Heart right ventricle (tissue), 16 donors: ENCODE results near the gene PLEKHM3. TPM values are rescaled to one million over a fixed set of nuclear protein-coding genes. Genes with fewer than 3 reads are reported as not detected.

Experiments
- ATAC-seq, 8 donors: fragments of 200-7000 bp; cut with Tn5 transposase; one replicate each; pipeline ENCODE4 v1.9.1; 2020; ENCODE audit warnings: mild to moderate bottlenecking in 8 of 8, moderate library complexity in 8 of 8, moderate number of reproducible peaks in 1 of 8
- DNase-seq, 2 donors: peaks; one replicate each; pipeline ENCODE4 v3.0.0-alpha.2; 2020
- H3K27ac ChIP-seq, 10 donors: fragments of 200-600 bp; sonication (generic) in 2 of 10; one replicate each; pipeline versions ENCODE4 v1.5.0 to v1.8.0; 2020 to 2022; ENCODE audit warnings: mild to moderate bottlenecking in 3 of 10
- H3K27me3 ChIP-seq, 7 donors: fragments of 200-600 bp; one replicate each; pipeline ENCODE4 v1.8.0; 2021 to 2022; ENCODE audit warnings: mild to moderate bottlenecking in 2 of 7
- H3K36me3 ChIP-seq, 9 donors: fragments of 200-600 bp; sonication (generic) in 1 of 9; one replicate each; pipeline versions ENCODE4 v1.5.0 to v1.8.0; 2020 to 2022; ENCODE audit warnings: mild to moderate bottlenecking in 2 of 9
- H3K4me1 ChIP-seq, 9 donors: fragments of 200-600 bp; sonication (generic) in 1 of 9; one replicate each; pipeline versions ENCODE4 v1.5.0 to v1.8.0; 2020 to 2022; ENCODE audit warnings: mild to moderate bottlenecking in 4 of 9
- H3K4me3 ChIP-seq, 10 donors: fragments of 200-600 bp; sonication (generic) in 2 of 10; one replicate each; pipeline versions ENCODE4 v1.5.0 to v1.8.0; 2020 to 2022; ENCODE audit warnings: mild to moderate bottlenecking in 7 of 10, moderate library complexity in 2 of 10
- H3K9me3 ChIP-seq, 11 donors: fragments of 200-600 bp in 10 of 11; sonication (generic) in 2 of 11; one replicate each; pipeline versions ENCODE4 v1.5.0 to v1.8.0; 2013 to 2022; ENCODE audit warnings: mild to moderate bottlenecking in 2 of 11, control low read depth in 1 of 11, moderate library complexity in 1 of 11
- WGBS, 2 donors: extraction: QIAGEN DNeasy Blood & Tissue Kit; methylation state at CpG; one replicate each; pipeline ENCODE4 v1.1.7; 2013; ENCODE audit warnings: inconsistent platforms in 1 of 2; 5-methylcytosine and 5-hydroxymethylcytosine counted together
- intact Hi-C, 10 donors: fragments of 100-400 bp; cut with DNase I; formaldehyde crosslinking; loops; one replicate each; pipeline versions ENCODE4 v1.11.1 to v1.14.2; 2022
- polyA plus RNA-seq, 2 donors: library from polyadenylated mRNA; stranded (reverse); fragments of 200-250 nt; gene quantifications; one replicate each; pipeline ENCODE4 v1.2.3, GENCODE V29; 2013
- total RNA-seq, 10 donors: library from RNA; stranded (reverse); fragmentation: NEBNext Ultra II Directional in 3 of 10; extraction: Animal tissue kit (Norgen Biotek cat#: 25700) in 3 of 10; gene quantifications; one replicate each; pipeline versions ENCODE4 v1.2.1 to v1.2.4, GENCODE V29; 2021 to 2023
- TF ChIP-seq, protein P1 (sequence below), 9 donors: fragments of 200-600 bp; sonication (generic) in 2 of 9; IDR thresholded peaks; one replicate each; pipeline versions ENCODE4 v1.5.0 to v1.8.0; 2021 to 2022; ENCODE audit warnings: antibody characterized with exemption in 9 of 9, mild to moderate bottlenecking in 5 of 9, moderate library complexity in 1 of 9
- donor health status: Arrhythmogenic right ventricular cardiomyopathy.
- donor health status: ischemic (EF 13 %, LVEDD 7.1; RV severe dilation, severe dysfunction).
- donor health status: healthy with polysubstance abuse.
- donor health status: DM: no; HTN: yes; CAD: no.
- donor health status: DM: no; HTN: no; CAD: no.
- donor health status: ischemic (EF 25% LVEDD 6.9; RV normal size, moderate dysfunction).
- donor health status: ischemic (EF 25% LVEDD 5.7; RV mildly dilated, moderate dysfunction).
- donor health status: healthy.
- donor health status: DM: yes; HTN: yes; CAD: no.
- donor health status: Ischemic cardiomyopathy.
- donor health status: ischemic (EF 35%, LVEDD 5.7; RV mildly dilated, moderate dysfunction).
- donor health status: nonischemic (EF 11% LVEDD 7.7; RV severe dilation, severe dysfunction).
- donor health status: DM: yes; HTN: yes; CAD: no.
- donor health status: PGD.
- donor health status: ischemic (EF 29% LVEDD 5.4; RV normal size, mild dysfunction).
- donor health status: nonischemic (EF 23%, LVEDD 6.1; RV moderate dilation, normal function).

PLEKHM3 gene
- total and polyA plus RNA-seq, 12 donors: 2.5 to 16.2 (median 14.9) TPM

DNA sequence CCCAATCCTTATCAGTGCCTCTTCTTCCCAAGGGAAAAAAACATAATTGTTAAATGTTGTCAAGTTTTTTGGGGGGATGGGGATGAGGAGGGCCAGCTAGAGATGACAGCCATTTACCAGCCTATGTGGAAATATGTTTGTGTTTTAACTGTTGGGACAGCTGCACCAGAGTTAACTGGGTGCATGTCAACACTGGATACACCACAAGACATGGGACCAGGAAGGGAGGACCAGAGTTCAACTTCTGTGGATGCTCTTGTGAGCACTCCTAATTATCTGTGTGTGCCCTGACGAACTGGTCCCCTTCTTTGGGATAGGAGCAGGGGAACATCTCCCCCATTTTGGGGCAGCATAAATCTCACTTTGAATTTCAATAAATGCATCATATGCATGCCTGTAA lies 189.5 kb downstream of the PLEKHM3 start:
- no peaks in the 10 kb centered on the region for H3K36me3 ChIP-seq
- H3K27ac ChIP-seq: peak overlapping the region in 7 of 10 donors; percentile 41 to 85 (median 76)
- no peak overlapping the region for H3K4me3 ChIP-seq
- H3K4me1 ChIP-seq: peaks cover 8 to 29% (median 19%) of the 10 kb centered on the region in 9 donors
- intact Hi-C loops: no loop called here
- ATAC-seq (no peak), DNase-seq (no peak)
- H3K27me3 ChIP-seq: no peaks in the 10 kb centered on the region
- TF ChIP-seq, protein P1, sequence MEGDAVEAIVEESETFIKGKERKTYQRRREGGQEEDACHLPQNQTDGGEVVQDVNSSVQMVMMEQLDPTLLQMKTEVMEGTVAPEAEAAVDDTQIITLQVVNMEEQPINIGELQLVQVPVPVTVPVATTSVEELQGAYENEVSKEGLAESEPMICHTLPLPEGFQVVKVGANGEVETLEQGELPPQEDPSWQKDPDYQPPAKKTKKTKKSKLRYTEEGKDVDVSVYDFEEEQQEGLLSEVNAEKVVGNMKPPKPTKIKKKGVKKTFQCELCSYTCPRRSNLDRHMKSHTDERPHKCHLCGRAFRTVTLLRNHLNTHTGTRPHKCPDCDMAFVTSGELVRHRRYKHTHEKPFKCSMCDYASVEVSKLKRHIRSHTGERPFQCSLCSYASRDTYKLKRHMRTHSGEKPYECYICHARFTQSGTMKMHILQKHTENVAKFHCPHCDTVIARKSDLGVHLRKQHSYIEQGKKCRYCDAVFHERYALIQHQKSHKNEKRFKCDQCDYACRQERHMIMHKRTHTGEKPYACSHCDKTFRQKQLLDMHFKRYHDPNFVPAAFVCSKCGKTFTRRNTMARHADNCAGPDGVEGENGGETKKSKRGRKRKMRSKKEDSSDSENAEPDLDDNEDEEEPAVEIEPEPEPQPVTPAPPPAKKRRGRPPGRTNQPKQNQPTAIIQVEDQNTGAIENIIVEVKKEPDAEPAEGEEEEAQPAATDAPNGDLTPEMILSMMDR (IDR thresholded peaks at IDR 0.05): no peak
- WGBS, 2 donors: 76 to 94% methylated on average over 1 of the region's 1 CpG
- H3K9me3 ChIP-seq: no peaks in the 10 kb centered on the region

DNA sequence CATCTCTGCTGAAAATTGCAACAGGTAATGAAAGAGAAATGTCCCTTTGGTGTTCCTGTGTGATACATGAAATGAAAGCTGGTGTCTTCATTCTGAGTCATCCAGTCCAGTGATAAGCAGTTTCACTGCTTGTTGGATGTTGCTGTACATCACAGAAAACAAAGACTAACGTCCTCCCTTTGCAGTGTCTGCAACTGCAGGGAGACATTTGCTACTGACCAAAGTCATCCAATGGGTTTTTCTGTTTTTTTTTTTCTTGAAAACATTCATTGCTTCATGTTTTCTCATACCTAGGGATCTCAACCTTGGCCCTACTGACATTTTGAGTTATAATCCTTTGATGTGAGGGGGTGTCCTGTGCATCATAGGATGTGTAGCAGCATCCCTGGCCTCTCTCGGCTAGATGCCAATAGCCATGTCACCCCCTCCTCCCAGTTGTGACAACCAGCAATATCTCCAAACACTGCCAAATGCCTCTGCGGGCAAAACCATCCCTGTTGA lies 192.0 kb downstream of the PLEKHM3 start:
- DNase-seq: no peak
- H3K27me3 ChIP-seq: no peaks in the 10 kb centered on the region
- no peak overlapping the region for H3K4me3 ChIP-seq
- ATAC-seq: no peak
- WGBS, 2 donors: 70 to 78% methylated on average over 3 of the region's 3 CpGs
- intact Hi-C loops: no loop called here
- H3K27ac ChIP-seq: no peak overlapping the region
- H3K36me3 ChIP-seq: peaks cover 0 to 3% (median 0%) of the 10 kb centered on the region in 9 donors
- TF ChIP-seq, protein P1 (IDR thresholded peaks at IDR 0.05): no peak
- H3K4me1 ChIP-seq: peaks cover 8 to 44% (median 19%) of the 10 kb centered on the region in 9 donors
- no peaks in the 10 kb centered on the region for H3K9me3 ChIP-seq

DNA sequence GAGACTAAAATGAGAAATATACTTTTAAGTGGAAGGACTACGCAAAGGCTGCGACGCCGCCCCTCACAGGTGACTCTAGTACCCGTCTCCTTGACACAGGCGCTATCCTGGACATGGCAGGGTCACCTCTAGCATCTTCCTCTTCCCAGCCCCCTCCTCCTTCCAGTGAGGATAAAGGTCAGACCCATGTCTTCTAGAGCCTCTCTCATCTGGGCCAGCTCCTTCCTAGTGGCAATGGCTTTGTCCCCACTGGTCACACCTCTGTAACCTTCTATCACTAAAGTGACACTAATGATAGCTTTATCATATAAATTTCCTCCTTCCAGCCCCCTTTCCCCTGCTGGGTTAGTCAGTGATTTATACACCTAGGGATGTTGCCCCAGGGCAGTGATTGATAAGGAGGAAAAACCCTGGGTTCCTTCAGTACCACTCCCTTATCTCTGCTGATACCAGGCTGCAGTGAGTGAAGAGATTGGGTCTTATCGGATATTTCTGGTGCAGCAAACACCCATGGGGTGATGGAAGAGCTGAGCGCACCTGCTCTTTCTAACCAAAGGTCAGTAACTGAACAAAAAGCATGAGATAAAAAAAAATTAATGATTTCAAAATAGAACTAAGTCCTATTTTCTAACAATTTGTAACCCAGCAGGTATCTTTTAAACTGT lies 193.6 kb downstream of the PLEKHM3 start:
- intact Hi-C loops: no loop called here
- Histone ChIP-seq H3K4me3 (no peak overlapping the region), H3K4me1 (peaks cover 3 to 32% (median 13%) of the 10 kb centered on the region in 9 donors), H3K27ac (no peak overlapping the region), H3K9me3 (no peaks in the 10 kb centered on the region), H3K36me3 (peaks cover 0 to 19% (median 7%) of the 10 kb centered on the region in 9 donors), H3K27me3 (no peaks in the 10 kb centered on the region)
- TF ChIP-seq, protein P1 (IDR thresholded peaks at IDR 0.05): no peak
- no peak for ATAC-seq
- DNase-seq: no peak
- WGBS, 2 donors: 87 to 91% methylated on average over 8 of the region's 8 CpGs

DNA sequence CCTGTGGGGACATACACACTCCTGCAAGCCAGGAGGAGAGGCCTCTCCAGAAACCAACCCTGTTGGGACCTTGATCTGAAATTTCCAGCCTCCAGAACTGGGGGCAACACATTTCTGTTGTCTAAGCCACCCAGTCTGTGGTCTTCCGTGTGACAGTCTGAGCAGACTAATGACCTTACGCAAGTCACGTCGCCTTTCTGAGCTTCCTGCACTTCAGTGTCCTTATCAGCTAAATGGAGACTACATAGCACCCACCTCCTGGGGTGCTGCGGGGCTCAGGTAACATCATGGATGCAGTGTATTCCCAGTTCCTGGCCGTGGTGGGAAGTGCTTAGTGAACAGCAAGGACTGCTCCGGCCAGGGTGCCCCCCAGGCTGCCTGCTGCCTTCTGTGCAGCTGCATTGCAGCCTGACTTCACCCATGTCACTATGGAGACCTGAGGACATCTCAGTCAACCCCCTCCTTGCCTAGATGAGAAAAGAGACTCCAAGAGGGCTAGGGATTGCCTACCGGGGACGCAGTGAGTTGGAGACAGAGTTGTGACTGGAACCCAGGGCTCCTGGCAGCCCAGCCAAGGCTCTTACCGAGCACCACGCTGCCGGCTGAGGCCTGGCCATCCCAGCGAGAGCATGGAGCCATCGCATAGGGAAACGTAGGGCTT lies 194.4 kb downstream of the PLEKHM3 start:
- H3K9me3 ChIP-seq: no peaks in the 10 kb centered on the region
- ATAC-seq: peak in 1 of 8 donors; percentile 35
- H3K27ac ChIP-seq: no peak overlapping the region
- H3K4me1 ChIP-seq: peaks cover 0 to 32% (median 13%) of the 10 kb centered on the region in 9 donors
- intact Hi-C loops: no loop called here
- DNase-seq: no peak
- no peaks in the 10 kb centered on the region for H3K27me3 ChIP-seq
- TF ChIP-seq, protein P1 (IDR thresholded peaks at IDR 0.05): no peak
- H3K4me3 ChIP-seq: no peak overlapping the region
- 95 to 97% methylated on average over 15 of the region's 15 CpGs for WGBS, 2 donors
- peaks cover 0 to 25% (median 7%) of the 10 kb centered on the region in 9 donors for H3K36me3 ChIP-seq
